Liver (tissue), 3 donors: ENCODE results near the gene IL1RAP.

Experiments used
- EGR1 ChIP-seq, 2 donors: IDR thresholded peaks; 2 replicates each; pipeline ENCODE4 v1.6.1; 2016 to 2018; ENCODE audit warnings: antibody characterized with exemption in 2 of 2, low read depth in 2 of 2
- GABPA ChIP-seq, 2 donors: IDR thresholded peaks in 1 of 2; conservative IDR thresholded peaks in 1 of 2; 2 replicates each; pipeline ENCODE4 v1.6.1; 2016; ENCODE audit warnings: antibody characterized with exemption in 2 of 2, mild to moderate bottlenecking in 1 of 2, moderate library complexity in 1 of 2
- HNF4A ChIP-seq, 2 donors: conservative IDR thresholded peaks; 2 replicates each; pipeline ENCODE4 v1.6.1; 2016; ENCODE audit warnings: antibody characterized with exemption in 2 of 2, mild to moderate bottlenecking in 2 of 2
- TF ChIP-seq, protein P1 (sequence below): IDR thresholded peaks from 2 replicates; pipeline ENCODE4 v1.6.1; 2016; ENCODE audit warnings: antibody characterized with exemption
- TF ChIP-seq, protein P2 (sequence below): IDR thresholded peaks from 2 replicates; pipeline ENCODE4 v1.6.1; 2016; ENCODE audit warnings: antibody characterized with exemption
- TF ChIP-seq, protein P3 (sequence below): fragments of 150-350 bp; IDR thresholded peaks from 2 replicates; pipeline ENCODE4 v1.5.1; 2017; ENCODE audit warnings: improper control_type of control experiment, low read depth, low read length; ENCODE audit not compliant: missing input control
- donor health status: healthy.
- donor health status: healthy.

DNA sequence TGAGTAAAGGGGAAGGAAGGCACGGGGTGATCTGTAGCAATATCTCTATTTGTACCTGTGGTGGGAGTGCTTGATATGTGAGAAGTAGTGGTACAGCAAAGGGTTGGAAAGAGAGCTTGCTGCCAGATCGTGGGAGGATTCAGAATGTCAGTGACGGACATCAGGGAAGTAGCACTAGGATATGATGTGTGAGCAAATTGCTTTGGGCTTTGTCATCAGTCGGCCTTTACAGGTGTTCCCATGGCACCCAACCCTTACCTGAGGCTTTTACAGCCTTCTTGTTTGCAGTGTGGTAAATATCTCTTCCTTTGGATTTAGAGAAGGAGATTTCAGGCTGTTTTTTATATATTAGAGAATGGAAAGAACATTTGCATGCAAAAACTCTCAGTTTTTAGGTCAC is 29.8 kb downstream of the IL1RAP start:
- TF ChIP-seq, protein P1, sequence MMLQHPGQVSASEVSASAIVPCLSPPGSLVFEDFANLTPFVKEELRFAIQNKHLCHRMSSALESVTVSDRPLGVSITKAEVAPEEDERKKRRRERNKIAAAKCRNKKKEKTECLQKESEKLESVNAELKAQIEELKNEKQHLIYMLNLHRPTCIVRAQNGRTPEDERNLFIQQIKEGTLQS, result no peak
- TF ChIP-seq, protein P2, sequence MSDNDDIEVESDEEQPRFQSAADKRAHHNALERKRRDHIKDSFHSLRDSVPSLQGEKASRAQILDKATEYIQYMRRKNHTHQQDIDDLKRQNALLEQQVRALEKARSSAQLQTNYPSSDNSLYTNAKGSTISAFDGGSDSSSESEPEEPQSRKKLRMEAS, result no peak
- TF ChIP-seq, protein P3, sequence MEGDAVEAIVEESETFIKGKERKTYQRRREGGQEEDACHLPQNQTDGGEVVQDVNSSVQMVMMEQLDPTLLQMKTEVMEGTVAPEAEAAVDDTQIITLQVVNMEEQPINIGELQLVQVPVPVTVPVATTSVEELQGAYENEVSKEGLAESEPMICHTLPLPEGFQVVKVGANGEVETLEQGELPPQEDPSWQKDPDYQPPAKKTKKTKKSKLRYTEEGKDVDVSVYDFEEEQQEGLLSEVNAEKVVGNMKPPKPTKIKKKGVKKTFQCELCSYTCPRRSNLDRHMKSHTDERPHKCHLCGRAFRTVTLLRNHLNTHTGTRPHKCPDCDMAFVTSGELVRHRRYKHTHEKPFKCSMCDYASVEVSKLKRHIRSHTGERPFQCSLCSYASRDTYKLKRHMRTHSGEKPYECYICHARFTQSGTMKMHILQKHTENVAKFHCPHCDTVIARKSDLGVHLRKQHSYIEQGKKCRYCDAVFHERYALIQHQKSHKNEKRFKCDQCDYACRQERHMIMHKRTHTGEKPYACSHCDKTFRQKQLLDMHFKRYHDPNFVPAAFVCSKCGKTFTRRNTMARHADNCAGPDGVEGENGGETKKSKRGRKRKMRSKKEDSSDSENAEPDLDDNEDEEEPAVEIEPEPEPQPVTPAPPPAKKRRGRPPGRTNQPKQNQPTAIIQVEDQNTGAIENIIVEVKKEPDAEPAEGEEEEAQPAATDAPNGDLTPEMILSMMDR, result no peak
- TF ChIP-seq GABPA (IDR thresholded peaks at IDR 0.05 in 1 of 2, conservative IDR thresholded peaks at IDR 0.05 in 1 of 2) (no peak), EGR1 (IDR thresholded peaks at IDR 0.05; ENCODE audit: low read depth in 2 of 2) (no peak), HNF4A (conservative IDR thresholded peaks at IDR 0.05) (no peak)
